Anterior cingulate cortex (tissue), 58 donors: ENCODE results near the gene TNS1.

Source experiments
- DNase-seq, 58 donors: peaks; one replicate each; lab custom pipeline; 2025; lab: John Stamatoyannopoulos, UW

TNS1 gene

GRCh38 chr2:217807025-217807424 is 195.8 kb downstream of the TNS1 start:
- no peak for DNase-seq

- no peak for DNase-seq
Observed at GRCh38 chr2:217806482-217806765, 196.4 kb downstream of the TNS1 start.

GRCh38 chr2:217805668-217806481 is 196.9 kb downstream of the TNS1 start:
- no peak for DNase-seq

GRCh38 chr2:217804791-217805667 is 197.8 kb downstream of the TNS1 start:
- DNase-seq: no peak

- DNase-seq: no peak
Observed at GRCh38 chr2:217804338-217804737, 198.5 kb downstream of the TNS1 start.

GRCh38 chr2:217803653-217803960 is 199.2 kb downstream of the TNS1 start:
- no peak for DNase-seq

GRCh38 chr2:217802876-217803652 is 199.7 kb downstream of the TNS1 start:
- DNase-seq: no peak

GRCh38 chr2:217802266-217802665 is 200.5 kb downstream of the TNS1 start:
- DNase-seq: no peak

- no peak for DNase-seq
Observed at GRCh38 chr2:217801711-217802110, 201.1 kb downstream of the TNS1 start.

GRCh38 chr2:217801115-217801531 is 201.7 kb downstream of the TNS1 start:
- DNase-seq: peak in 1 of 58 donors; percentile 19

- no peak for DNase-seq
Observed at GRCh38 chr2:217800433-217801114, 202.2 kb downstream of the TNS1 start.

- no peak for DNase-seq
Observed at GRCh38 chr2:217799563-217800432, 203.0 kb downstream of the TNS1 start.

GRCh38 chr2:217798743-217799562 is 203.8 kb downstream of the TNS1 start:
- peak in 6 of 58 donors; percentile 16 to 42 (median 26) for DNase-seq

GRCh38 chr2:217798191-217798590 is 204.6 kb downstream of the TNS1 start:
- DNase-seq: no peak

- DNase-seq: peak in 1 of 58 donors; percentile 26
Observed at GRCh38 chr2:217797661-217798069, 205.1 kb downstream of the TNS1 start.

- DNase-seq: no peak
Observed at GRCh38 chr2:217797165-217797564, 205.6 kb downstream of the TNS1 start.

GRCh38 chr2:217795706-217796465 is 206.9 kb downstream of the TNS1 start:
- no peak for DNase-seq

- no peak for DNase-seq
Observed at GRCh38 chr2:217795067-217795466, 207.7 kb downstream of the TNS1 start.
